ENCODE results near the gene NTPCR. TPM values are rescaled to one million over a fixed set of nuclear protein-coding genes. Genes with fewer than 3 reads are reported as not detected.

The NTPCR gene
- total RNA-seq, 1 donor from 2014 or later, result 19.2 TPM

- Histone ChIP-seq H3K36me3 (no peaks in the 10 kb centered on the region), H3K27ac (no peak overlapping the region), H3K4me3 (no peak overlapping the region), H3K4me1 (peaks cover 11% of the 10 kb centered on the region), H3K9me3 (no peaks in the 10 kb centered on the region), H3K27me3 (no peaks in the 10 kb centered on the region)
- no peak for DNase-seq (ENCODE audit: extremely low spot score in 2 of 2)
- no peak for TF ChIP-seq POLR2AphosphoS5 (IDR thresholded peaks at IDR 0.05; ENCODE audit: insufficient read depth in 1 of 2, low read depth in 1 of 2)
- no peak for TF ChIP-seq POLR2A (IDR thresholded peaks at IDR 0.05)
- TF ChIP-seq CTCF (IDR thresholded peaks at IDR 0.05), result no peak
- intact Hi-C loops (cut with DNase I), result no loop called here
Measured at GRCh38 chr1:233031521-233031920, 81.1 kb downstream of the NTPCR start.

- no peak for TF ChIP-seq POLR2AphosphoS5 (IDR thresholded peaks at IDR 0.05; ENCODE audit: insufficient read depth in 1 of 2, low read depth in 1 of 2)
- TF ChIP-seq POLR2A (IDR thresholded peaks at IDR 0.05), result no peak
- no peak for TF ChIP-seq CTCF (IDR thresholded peaks at IDR 0.05)
- DNase-seq (ENCODE audit: extremely low spot score in 2 of 2), result no peak
- no peaks in the 10 kb centered on the region for H3K9me3 ChIP-seq
- H3K4me1 ChIP-seq, result peaks cover 11% of the 10 kb centered on the region
- H3K36me3 ChIP-seq, result no peaks in the 10 kb centered on the region
- H3K27me3 ChIP-seq, result no peaks in the 10 kb centered on the region
- H3K4me3 ChIP-seq, result no peak overlapping the region
- intact Hi-C loops (cut with DNase I), result no loop called here
- H3K27ac ChIP-seq, result no peak overlapping the region
Measured at GRCh38 chr1:233032916-233033315, 82.5 kb downstream of the NTPCR start.

DNA sequence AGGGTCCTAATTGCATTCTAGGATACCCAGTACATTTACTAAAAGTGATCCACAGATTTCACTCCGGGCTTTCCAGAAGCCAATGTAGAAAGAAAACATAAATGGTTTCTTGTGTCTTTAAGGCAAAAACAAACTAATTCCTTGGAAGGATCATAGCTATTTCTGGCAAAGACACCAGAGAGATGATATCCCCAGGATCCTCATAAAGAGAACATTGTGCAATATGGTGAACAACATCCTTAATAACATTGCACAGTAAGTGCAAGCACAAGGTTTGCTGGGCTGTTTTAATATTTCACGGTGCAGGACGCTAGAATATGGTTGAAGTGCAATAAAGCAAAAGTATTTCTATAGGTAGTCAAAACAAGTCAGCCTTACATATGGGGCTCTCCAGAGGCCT is 83.0 kb downstream of the NTPCR start:
- TF ChIP-seq POLR2A (IDR thresholded peaks at IDR 0.05), result no peak
- TF ChIP-seq POLR2AphosphoS5 (IDR thresholded peaks at IDR 0.05; ENCODE audit: insufficient read depth in 1 of 2, low read depth in 1 of 2), result peak in 1 of 2 donors; percentile 62
- TF ChIP-seq CTCF (IDR thresholded peaks at IDR 0.05), result no peak

More for the DNA sequence above, 83.0 kb downstream of the NTPCR start:
- DNase-seq (ENCODE audit: extremely low spot score in 2 of 2), result no peak
- H3K4me1 ChIP-seq, result peaks cover 11% of the 10 kb centered on the region
- no peaks in the 10 kb centered on the region for H3K27me3 ChIP-seq
- H3K9me3 ChIP-seq, result no peaks in the 10 kb centered on the region
- H3K36me3 ChIP-seq, result no peaks in the 10 kb centered on the region
- intact Hi-C loops (cut with DNase I), result no loop called here
- peak overlapping the region; percentile 20 for H3K27ac ChIP-seq
- H3K4me3 ChIP-seq, result no peak overlapping the region

Other genes starting within 250 kb of the NTPCR start
- 2.2 TPM for gene MAP10, start 145.2 kb upstream of the NTPCR start, total RNA-seq

Data from vagina (tissue), 2 donors.